NCI-H2196 (cell line): ENCODE data around the gene PIK3C2A.
A peak's percentile ranks its signal among the peaks of the same experiment; 100 is the strongest.
"Not testable (repeated sequence)": the region's sequence is repeated elsewhere in the genome, so short reads cannot be mapped to it uniquely, and the experiment has no call there.

Experiments
- DNase-seq: peaks from one replicate; lab custom pipeline; 2025; ENCODE audit not compliant: unreplicated experiment; lab: John Stamatoyannopoulos, UW

The PIK3C2A gene

GRCh38 chr11:17207317-17208256 lies at the start of gene PIK3C2A:
PIK3C2A (minus strand) TSS chr11:17207986; CDS start chr11:17169741, 38,245 bp downstream.
- DNase-seq, result peak; percentile 97

GRCh38 chr11:17257196-17257595 lies 49.4 kb upstream of the PIK3C2A start:
- no peak for DNase-seq

GRCh38 chr11:17256512-17256911 lies 48.7 kb upstream of the PIK3C2A start:
- no peak for DNase-seq

GRCh38 chr11:17252704-17253103 lies 44.9 kb upstream of the PIK3C2A start:
- DNase-seq, result no peak

- DNase-seq, result no peak
These were observed 43.0 kb upstream of the PIK3C2A start for GRCh38 chr11:17250561-17251350.

- DNase-seq, result no peak
These were observed 36.3 kb upstream of the PIK3C2A start for GRCh38 chr11:17244046-17244445.

GRCh38 chr11:17242954-17243353 lies 35.2 kb upstream of the PIK3C2A start:
- DNase-seq, result not testable (repeated sequence)

- DNase-seq, result no peak
These were observed 33.0 kb upstream of the PIK3C2A start for GRCh38 chr11:17240780-17241179.

- not testable (repeated sequence) for DNase-seq
These were observed 32.1 kb upstream of the PIK3C2A start for GRCh38 chr11:17239927-17240326.

- no peak for DNase-seq
These were observed 30.6 kb upstream of the PIK3C2A start for GRCh38 chr11:17238377-17238776.

- DNase-seq, result no peak
These were observed 25.3 kb upstream of the PIK3C2A start for GRCh38 chr11:17233101-17233500.

GRCh38 chr11:17230867-17231851 lies 23.4 kb upstream of the PIK3C2A start:
- DNase-seq, result no peak

GRCh38 chr11:17229481-17230152 lies 21.8 kb upstream of the PIK3C2A start:
- no peak for DNase-seq

GRCh38 chr11:17228186-17228925 lies 20.6 kb upstream of the PIK3C2A start:
- DNase-seq, result not testable (repeated sequence)

- DNase-seq, result no peak
These were observed 16.9 kb upstream of the PIK3C2A start for GRCh38 chr11:17224727-17225126.

GRCh38 chr11:17221968-17222367 lies 14.2 kb upstream of the PIK3C2A start:
- no peak for DNase-seq

GRCh38 chr11:17219016-17219415 lies 11.2 kb upstream of the PIK3C2A start:
- DNase-seq, result no peak

- DNase-seq, result no peak
These were observed 10.6 kb upstream of the PIK3C2A start for GRCh38 chr11:17218403-17218802.

- no peak for DNase-seq
These were observed 9.6 kb upstream of the PIK3C2A start for GRCh38 chr11:17217401-17217800.
